HT1080 (cell line): Measurements from ENCODE around the gene PCDHGA7. TPM values are rescaled to one million over a fixed set of nuclear protein-coding genes. Genes with fewer than 3 reads are reported as not detected.
"Not testable (repeated sequence)": the region's sequence is repeated elsewhere in the genome, so short reads cannot be mapped to it uniquely, and the experiment has no call there.

ENCODE experiments used
- DNase-seq: peaks from one replicate; pipeline ENCODE4 v3.0.0-alpha.2; 2015; ENCODE audit warnings: low read depth
- total RNA-seq: library from RNA; depleted of rRNA; stranded (reverse); fragments of >200 nt; shearing (Covaris generic); gene quantifications from 2 replicates; pipeline ENCODE4 v1.2.3, GENCODE V29; 2014; rRNA removed

PCDHGA7 gene
- total RNA-seq, 1 experiment from 2014 or later, result 0.11 TPM

DNA sequence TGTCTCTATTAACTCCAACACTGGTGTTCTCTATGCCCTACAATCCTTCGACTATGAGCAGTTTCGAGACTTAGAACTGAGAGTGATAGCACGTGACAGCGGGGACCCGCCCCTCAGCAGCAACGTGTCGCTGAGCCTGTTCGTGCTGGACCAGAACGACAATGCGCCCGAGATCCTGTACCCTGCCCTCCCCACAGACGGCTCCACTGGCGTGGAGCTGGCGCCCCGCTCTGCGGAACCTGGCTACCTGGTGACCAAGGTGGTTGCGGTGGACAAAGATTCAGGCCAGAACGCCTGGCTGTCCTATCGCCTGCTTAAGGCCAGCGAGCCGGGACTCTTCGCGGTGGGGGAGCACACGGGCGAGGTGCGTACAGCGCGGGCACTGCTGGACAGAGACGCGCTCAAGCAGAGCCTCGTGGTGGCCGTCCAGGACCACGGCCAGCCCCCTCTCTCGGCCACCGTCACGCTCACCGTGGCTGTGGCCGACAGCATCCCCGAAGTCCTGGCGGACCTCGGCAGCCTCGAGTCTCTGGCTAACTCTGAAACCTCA, 40.3 kb downstream of the PCDHGA7 start:
- DNase-seq, result no peak

DNA sequence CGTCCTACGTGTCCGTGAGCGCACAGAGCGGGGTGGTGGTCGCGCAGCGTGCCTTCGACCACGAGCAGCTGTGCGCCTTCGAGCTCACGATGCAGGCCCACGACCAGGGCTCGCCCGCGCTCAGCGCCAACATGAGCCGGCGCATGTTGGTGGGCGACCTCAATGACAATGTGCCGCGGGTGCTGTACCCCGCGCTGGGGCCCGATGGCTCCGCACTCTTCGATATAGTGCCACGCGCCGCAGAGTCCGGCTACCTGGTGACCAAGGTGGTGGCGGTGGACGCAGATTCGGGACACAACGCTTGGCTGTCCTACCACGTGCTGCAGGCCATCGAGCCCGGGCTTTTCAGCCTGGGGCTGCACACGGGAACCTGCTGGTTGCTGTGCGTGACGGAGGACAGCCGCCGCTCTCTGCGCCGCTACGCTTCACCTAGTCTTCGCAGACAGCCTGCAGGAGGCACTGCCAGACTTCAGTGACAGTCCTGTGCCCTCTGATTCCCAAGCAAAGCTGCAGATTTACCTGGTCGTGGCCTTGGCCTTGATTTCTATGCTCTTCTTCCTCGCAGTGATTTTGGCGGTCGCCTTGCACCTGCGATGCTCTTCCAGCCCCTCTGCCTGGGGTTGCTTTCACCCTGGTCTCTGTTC, 45.4 kb downstream of the PCDHGA7 start:
- no peak for DNase-seq

DNA sequence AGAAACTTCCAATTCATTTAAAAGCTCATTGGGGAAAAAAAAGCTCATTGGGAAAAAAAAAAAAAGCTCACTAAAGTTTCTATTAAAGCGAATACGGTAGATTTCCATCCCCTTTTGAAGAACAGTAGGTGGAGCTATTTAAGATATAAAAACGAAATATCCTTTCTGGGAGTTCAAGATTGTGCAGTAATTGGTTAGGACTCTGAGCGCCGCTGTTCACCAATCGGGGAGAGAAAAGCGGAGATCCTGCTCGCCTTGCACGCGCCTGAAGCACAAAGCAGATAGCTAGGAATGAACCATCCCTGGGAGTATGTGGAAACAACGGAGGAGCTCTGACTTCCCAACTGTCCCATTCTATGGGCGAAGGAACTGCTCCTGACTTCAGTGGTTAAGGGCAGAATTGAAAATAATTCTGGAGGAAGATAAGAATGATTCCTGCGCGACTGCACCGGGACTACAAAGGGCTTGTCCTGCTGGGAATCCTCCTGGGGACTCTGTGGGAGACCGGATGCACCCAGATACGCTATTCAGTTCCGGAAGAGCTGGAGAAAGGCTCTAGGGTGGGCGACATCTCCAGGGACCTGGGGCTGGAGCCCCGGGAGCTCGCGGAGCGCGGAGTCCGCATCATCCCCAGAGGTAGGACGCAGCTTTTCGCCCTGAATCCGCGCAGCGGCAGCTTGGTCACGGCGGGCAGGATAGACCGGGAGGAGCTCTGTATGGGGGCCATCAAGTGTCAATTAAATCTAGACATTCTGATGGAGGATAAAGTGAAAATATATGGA, 48.0 kb downstream of the PCDHGA7 start, which contains the start of gene PCDHGA12:
Gene PCDHGA12, plus strand, starts transcription at position 176 of the 782 bp plus-strand sequence. Its CDS starts 253 bp downstream, at position 429.
- DNase-seq, result peak; percentile 74

DNA sequence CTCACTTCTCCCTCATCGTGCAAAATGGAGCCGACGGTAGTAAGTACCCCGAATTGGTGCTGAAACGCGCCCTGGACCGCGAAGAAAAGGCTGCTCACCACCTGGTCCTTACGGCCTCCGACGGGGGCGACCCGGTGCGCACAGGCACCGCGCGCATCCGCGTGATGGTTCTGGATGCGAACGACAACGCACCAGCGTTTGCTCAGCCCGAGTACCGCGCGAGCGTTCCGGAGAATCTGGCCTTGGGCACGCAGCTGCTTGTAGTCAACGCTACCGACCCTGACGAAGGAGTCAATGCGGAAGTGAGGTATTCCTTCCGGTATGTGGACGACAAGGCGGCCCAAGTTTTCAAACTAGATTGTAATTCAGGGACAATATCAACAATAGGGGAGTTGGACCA, 48.7 kb downstream of the PCDHGA7 start:
- no peak for DNase-seq

DNA sequence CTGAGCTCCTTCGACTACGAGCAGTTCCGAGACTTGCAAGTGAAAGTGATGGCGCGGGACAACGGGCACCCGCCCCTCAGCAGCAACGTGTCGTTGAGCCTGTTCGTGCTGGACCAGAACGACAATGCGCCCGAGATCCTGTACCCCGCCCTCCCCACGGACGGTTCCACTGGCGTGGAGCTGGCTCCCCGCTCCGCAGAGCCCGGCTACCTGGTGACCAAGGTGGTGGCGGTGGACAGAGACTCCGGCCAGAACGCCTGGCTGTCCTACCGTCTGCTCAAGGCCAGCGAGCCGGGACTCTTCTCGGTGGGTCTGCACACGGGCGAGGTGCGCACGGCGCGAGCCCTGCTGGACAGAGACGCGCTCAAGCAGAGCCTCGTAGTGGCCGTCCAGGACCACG, 49.8 kb downstream of the PCDHGA7 start:
- not testable (repeated sequence) for DNase-seq

DNA sequence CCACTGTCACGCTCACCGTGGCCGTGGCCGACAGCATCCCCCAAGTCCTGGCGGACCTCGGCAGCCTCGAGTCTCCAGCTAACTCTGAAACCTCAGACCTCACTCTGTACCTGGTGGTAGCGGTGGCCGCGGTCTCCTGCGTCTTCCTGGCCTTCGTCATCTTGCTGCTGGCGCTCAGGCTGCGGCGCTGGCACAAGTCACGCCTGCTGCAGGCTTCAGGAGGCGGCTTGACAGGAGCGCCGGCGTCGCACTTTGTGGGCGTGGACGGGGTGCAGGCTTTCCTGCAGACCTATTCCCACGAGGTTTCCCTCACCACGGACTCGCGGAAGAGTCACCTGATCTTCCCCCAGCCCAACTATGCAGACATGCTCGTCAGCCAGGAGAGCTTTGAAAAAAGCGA, 50.2 kb downstream of the PCDHGA7 start:
- not testable (repeated sequence) for DNase-seq

DNA sequence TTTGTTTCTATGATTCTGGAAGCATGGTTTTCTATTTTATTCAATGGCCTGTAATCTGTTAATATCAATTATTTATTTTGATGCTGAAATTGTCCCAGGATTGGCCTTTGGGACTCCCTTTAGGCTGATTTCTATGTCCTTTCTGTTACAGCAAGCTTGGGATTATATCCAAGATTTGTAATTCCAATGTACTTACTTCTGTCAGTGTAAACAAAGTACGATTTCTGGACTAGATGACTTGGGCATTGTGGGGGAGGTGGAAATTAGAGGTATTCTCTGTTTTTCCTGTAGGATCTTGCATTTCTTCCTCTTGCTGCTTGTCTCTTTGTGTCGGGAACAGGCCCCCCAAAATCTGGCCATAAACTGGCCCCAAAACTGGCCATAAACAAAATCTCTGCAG, 51.5 kb downstream of the PCDHGA7 start:
- no peak for DNase-seq

Other genes starting within 250 kb of the PCDHGA7 start
- gene PCDHB5, start 247.5 kb upstream of the PCDHGA7 start, total RNA-seq, result 0.10 and 0.90 TPM in 2 replicates
- 0.13 and 0.27 TPM in 2 replicates for gene PCDHB6, start 232.7 kb upstream of the PCDHGA7 start, total RNA-seq
- gene PCDHB7, start 210.1 kb upstream of the PCDHGA7 start, total RNA-seq, result 0.05 TPM in 1 of 2 replicates, not detected in the other
- not detected in 2 replicates for gene PCDHB8, start 205.0 kb upstream of the PCDHGA7 start, total RNA-seq
- 0.03 TPM in 1 of 2 replicates, not detected in the other for gene PCDHB16, start 200.4 kb upstream of the PCDHGA7 start, total RNA-seq
- gene PCDHB9, start 195.6 kb upstream of the PCDHGA7 start, total RNA-seq, result 0.40 TPM in 1 of 2 replicates, not detected in the other
- gene PCDHB10, start 190.4 kb upstream of the PCDHGA7 start, total RNA-seq, result 0.11 TPM in 1 of 2 replicates, not detected in the other
- gene PCDHB11, start 183.1 kb upstream of the PCDHGA7 start, total RNA-seq, result not detected in 2 replicates
- not detected in 2 replicates for gene PCDHB12, start 174.0 kb upstream of the PCDHGA7 start, total RNA-seq
- 0.06 TPM in 1 of 2 replicates, not detected in the other for gene PCDHB13, start 168.8 kb upstream of the PCDHGA7 start, total RNA-seq
- 0.03 and 0.08 TPM in 2 replicates for gene PCDHB14, start 159.4 kb upstream of the PCDHGA7 start, total RNA-seq
- gene PCDHB15, start 137.3 kb upstream of the PCDHGA7 start, total RNA-seq, result 0.03 and 0.10 TPM in 2 replicates
- not detected in 2 replicates for gene SLC25A2, start 78.7 kb upstream of the PCDHGA7 start, total RNA-seq
- 42.6 and 48.1 TPM in 2 replicates for gene TAF7, start 62.0 kb upstream of the PCDHGA7 start, total RNA-seq
- gene PCDHGA1, start 52.2 kb upstream of the PCDHGA7 start, total RNA-seq, result 0.07 and 0.32 TPM in 2 replicates
- 0.27 and 0.84 TPM in 2 replicates for gene PCDHGA2, start 44.0 kb upstream of the PCDHGA7 start, total RNA-seq
- 0.10 and 0.14 TPM in 2 replicates for gene PCDHGA3, start 38.9 kb upstream of the PCDHGA7 start, total RNA-seq
- gene PCDHGB1, start 32.6 kb upstream of the PCDHGA7 start, total RNA-seq, result 0.53 and 1.4 TPM in 2 replicates
- 0.71 and 0.73 TPM in 2 replicates for gene PCDHGA4, start 27.7 kb upstream of the PCDHGA7 start, total RNA-seq
- 0.69 and 0.77 TPM in 2 replicates for gene PCDHGB2, start 22.7 kb upstream of the PCDHGA7 start, total RNA-seq
- 0.07 and 0.21 TPM in 2 replicates for gene PCDHGA5, start 18.6 kb upstream of the PCDHGA7 start, total RNA-seq
- 0.80 and 1.5 TPM in 2 replicates for gene PCDHGB3, start 12.5 kb upstream of the PCDHGA7 start, total RNA-seq
- gene PCDHGA6, start 8.9 kb upstream of the PCDHGA7 start, total RNA-seq, result 0.20 and 1.2 TPM in 2 replicates
- 9.9 and 10.2 TPM in 2 replicates for gene PCDHGB4, start 5.0 kb downstream of the PCDHGA7 start, total RNA-seq
- gene PCDHGA8, start 9.9 kb downstream of the PCDHGA7 start, total RNA-seq, result 0.17 and 0.61 TPM in 2 replicates
- gene PCDHGB5, start 15.2 kb downstream of the PCDHGA7 start, total RNA-seq, result 0.37 and 0.55 TPM in 2 replicates
- 0.23 and 0.29 TPM in 2 replicates for gene PCDHGA9, start 20.0 kb downstream of the PCDHGA7 start, total RNA-seq
- gene PCDHGB6, start 25.3 kb downstream of the PCDHGA7 start, total RNA-seq, result 0.10 and 0.20 TPM in 2 replicates
- gene PCDHGA10, start 30.2 kb downstream of the PCDHGA7 start, total RNA-seq, result 0.80 and 0.90 TPM in 2 replicates
- gene PCDHGB7, start 34.9 kb downstream of the PCDHGA7 start, total RNA-seq, result 0.47 and 0.53 TPM in 2 replicates
- gene PCDHGA11, start 38.3 kb downstream of the PCDHGA7 start, total RNA-seq, result 0.42 and 0.50 TPM in 2 replicates
- gene PCDHGA12, start 47.8 kb downstream of the PCDHGA7 start, total RNA-seq, result 0.66 and 0.70 TPM in 2 replicates
- 36.5 and 44.6 TPM in 2 replicates for gene PCDHGC3, start 93.2 kb downstream of the PCDHGA7 start, total RNA-seq
- gene PCDHGC4, start 102.3 kb downstream of the PCDHGA7 start, total RNA-seq, result 0.14 and 0.33 TPM in 2 replicates
- 0.87 and 1.4 TPM in 2 replicates for gene PCDHGC5, start 106.3 kb downstream of the PCDHGA7 start, total RNA-seq
- gene DIAPH1, start 236.3 kb downstream of the PCDHGA7 start, total RNA-seq, result 60.8 and 62.0 TPM in 2 replicates